AG10803 (cell line): Measurements from ENCODE around the gene CAV1.
A peak's percentile ranks its signal among the peaks of the same experiment; 100 is the strongest.

Experiments
- DNase-seq: peaks from one replicate; pipeline ENCODE4 v3.0.0; 2010; ENCODE audit warnings: low read depth
- H3K4me3 ChIP-seq: 2 replicates; pipeline ENCODE4 v1.5.1; 2011; ENCODE audit warnings: mild to moderate bottlenecking, low read length, control low read depth
- CTCF ChIP-seq: conservative IDR thresholded peaks from 2 replicates; pipeline ENCODE4 v1.5.1; 2011; ENCODE audit warnings: mild to moderate bottlenecking, low read length, control low read depth, inconsistent platforms

Gene CAV1

GRCh38 chr7:116525913-116526861 lies 1.4 kb downstream of the CAV1 start:
- H3K4me3 ChIP-seq: peak overlapping the region; percentile 95
- DNase-seq: peak; percentile 89
- TF ChIP-seq CTCF: peak; percentile 45

- H3K4me3 ChIP-seq: peak overlapping the region; percentile 95
- no peak for DNase-seq
- no peak for TF ChIP-seq CTCF
Observed at GRCh38 chr7:116526897-116527296, 2.1 kb downstream of the CAV1 start.

DNA sequence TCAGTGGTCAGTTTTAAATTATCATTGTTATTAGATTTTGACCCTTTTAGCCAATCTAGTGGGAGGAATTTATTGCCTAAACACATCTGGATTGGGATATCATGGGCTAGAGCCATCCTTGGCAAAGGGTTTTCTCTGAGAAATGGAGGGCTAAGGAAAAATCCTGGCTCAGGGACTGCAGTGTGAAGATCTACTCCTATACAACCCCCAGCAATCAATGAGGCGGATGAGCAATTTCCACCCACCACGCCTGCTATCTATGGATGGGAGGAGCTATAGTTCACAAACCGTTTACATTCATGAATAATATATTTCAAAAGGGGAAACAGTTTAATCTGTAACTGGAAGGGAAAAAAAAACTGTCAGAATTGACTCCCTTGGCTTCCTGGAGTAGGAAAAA lies 2.7 kb downstream of the CAV1 start:
- no peak for DNase-seq
- no peak for TF ChIP-seq CTCF
- H3K4me3 ChIP-seq: peak overlapping the region; percentile 95

DNA sequence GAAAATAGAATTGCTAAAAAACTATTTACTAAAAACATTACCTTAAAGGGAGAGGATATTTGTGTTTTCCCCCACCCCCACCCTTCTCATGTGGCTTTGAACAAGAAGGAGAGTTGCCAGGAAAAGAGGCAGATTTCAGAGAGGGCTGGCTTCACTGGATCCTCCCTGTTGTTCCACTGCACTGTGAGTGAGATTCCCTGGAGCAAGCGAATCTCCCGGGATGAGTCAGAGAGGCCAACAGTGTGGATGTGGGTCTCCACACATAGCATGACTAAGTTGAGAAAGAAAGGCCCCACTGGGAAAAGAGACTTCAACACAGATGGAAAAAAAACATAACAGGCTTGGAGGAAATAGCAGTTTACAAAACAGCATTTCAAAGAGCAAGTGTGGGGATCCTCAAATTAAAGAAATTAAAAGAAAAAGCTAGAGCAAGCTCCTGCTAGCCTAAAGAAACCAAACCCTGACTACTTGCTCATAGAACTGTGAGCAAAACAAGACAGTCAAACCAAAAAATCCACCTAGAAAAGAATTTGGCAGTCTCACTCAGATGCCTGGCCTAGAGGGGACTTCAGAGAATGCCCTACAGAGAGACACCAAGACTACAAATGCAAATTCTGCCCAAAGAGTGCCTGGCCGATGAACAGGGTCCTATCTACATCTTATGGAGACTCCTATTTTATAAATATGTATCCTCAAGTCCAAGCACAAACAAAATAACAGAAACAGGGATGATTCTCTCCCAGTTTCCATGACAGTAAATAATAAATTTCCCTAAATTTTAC lies 3.4 kb downstream of the CAV1 start:
- peak overlapping the region; percentile 95 for H3K4me3 ChIP-seq

GRCh38 chr7:116529250-116529649 lies 4.4 kb downstream of the CAV1 start:
- H3K4me3 ChIP-seq: peak overlapping the region; percentile 36
- TF ChIP-seq CTCF: no peak
- DNase-seq: no peak

More for the DNA sequence above, 3.4 kb downstream of the CAV1 start:
- no peak for TF ChIP-seq CTCF
- DNase-seq: peak; percentile 96

DNA sequence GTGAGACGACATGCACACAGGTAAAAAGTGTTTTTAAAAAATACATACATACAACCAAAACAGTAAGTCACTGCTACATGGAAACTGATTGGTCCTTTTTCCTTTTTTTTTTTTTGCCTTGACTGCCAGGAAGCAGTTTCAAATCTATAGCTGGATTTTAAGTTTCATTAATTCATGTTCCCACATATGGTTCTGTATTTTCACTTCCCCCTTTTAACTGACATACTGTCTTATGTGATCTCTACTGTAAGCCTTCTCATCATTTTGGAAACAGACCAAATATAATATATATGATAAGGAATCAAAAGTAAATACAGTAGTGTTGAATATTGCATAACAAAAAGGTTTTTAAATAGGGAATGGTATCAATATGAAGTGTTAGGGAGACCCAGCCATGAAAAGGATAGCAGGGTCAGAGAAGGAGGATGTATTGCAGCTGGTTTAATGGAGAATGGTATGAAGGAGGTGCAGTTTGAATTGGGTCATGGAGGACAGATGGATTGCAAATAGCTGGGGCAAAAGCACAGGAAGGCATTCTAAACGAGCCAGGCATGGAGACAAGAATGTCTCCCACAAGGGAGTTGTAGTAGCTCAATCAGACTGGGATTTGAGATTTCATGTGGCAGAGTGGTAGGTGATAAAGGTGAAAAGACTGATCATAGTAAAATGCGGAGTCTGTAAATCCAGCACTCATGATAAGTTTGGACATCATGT lies 5.4 kb downstream of the CAV1 start:
- peak overlapping the region; percentile 36 for H3K4me3 ChIP-seq
- peak; percentile 61 for DNase-seq

More for the DNA sequence above, 5.4 kb downstream of the CAV1 start:
- no peak for TF ChIP-seq CTCF
